GM12801 (cell line): ENCODE results near the gene HES4.

Experiments
- CTCF ChIP-seq: IDR thresholded peaks from one replicate; pipeline ENCODE4 v1.5.1; 2011; ENCODE audit warnings: control low read depth; ENCODE audit not compliant: insufficient read length; ENCODE audit errors: extremely low read depth

Gene HES4

GRCh38 chr1:1019122-1019999, 19.5 kb upstream of the HES4 start:
- no peak for TF ChIP-seq CTCF

GRCh38 chr1:1014799-1015681, 15.1 kb upstream of the HES4 start:
- no peak for TF ChIP-seq CTCF

- TF ChIP-seq CTCF: no peak
These were observed 14.2 kb upstream of the HES4 start for GRCh38 chr1:1013922-1014648.

GRCh38 chr1:1013105-1013921, 13.4 kb upstream of the HES4 start, which contains the start of gene ISG15:
Gene ISG15, plus strand, starts transcription at chr1:1013497. Its CDS starts 77 bp downstream, at chr1:1013574.
- no peak for TF ChIP-seq CTCF

GRCh38 chr1:1011396-1011949, 11.6 kb upstream of the HES4 start:
- no peak for TF ChIP-seq CTCF

GRCh38 chr1:1006305-1007159, 6.6 kb upstream of the HES4 start:
- no peak for TF ChIP-seq CTCF
